Heart right ventricle (tissue), 16 donors: ENCODE data around the gene PLXNA2. TPM values are rescaled to one million over a fixed set of nuclear protein-coding genes. Genes with fewer than 3 reads are reported as not detected.

Experiments used
- ATAC-seq, 8 donors: fragments of 200-7000 bp; cut with Tn5 transposase; one replicate each; pipeline ENCODE4 v1.9.1; 2020; ENCODE audit warnings: mild to moderate bottlenecking in 8 of 8, moderate library complexity in 8 of 8, moderate number of reproducible peaks in 1 of 8
- DNase-seq, 2 donors: peaks; one replicate each; pipeline ENCODE4 v3.0.0-alpha.2; 2020
- H3K27ac ChIP-seq, 10 donors: fragments of 200-600 bp; sonication (generic) in 2 of 10; one replicate each; pipeline versions ENCODE4 v1.5.0 to v1.8.0; 2020 to 2022; ENCODE audit warnings: mild to moderate bottlenecking in 3 of 10
- H3K27me3 ChIP-seq, 7 donors: fragments of 200-600 bp; one replicate each; pipeline ENCODE4 v1.8.0; 2021 to 2022; ENCODE audit warnings: mild to moderate bottlenecking in 2 of 7
- H3K36me3 ChIP-seq, 9 donors: fragments of 200-600 bp; sonication (generic) in 1 of 9; one replicate each; pipeline versions ENCODE4 v1.5.0 to v1.8.0; 2020 to 2022; ENCODE audit warnings: mild to moderate bottlenecking in 2 of 9
- H3K4me1 ChIP-seq, 9 donors: fragments of 200-600 bp; sonication (generic) in 1 of 9; one replicate each; pipeline versions ENCODE4 v1.5.0 to v1.8.0; 2020 to 2022; ENCODE audit warnings: mild to moderate bottlenecking in 4 of 9
- H3K4me3 ChIP-seq, 10 donors: fragments of 200-600 bp; sonication (generic) in 2 of 10; one replicate each; pipeline versions ENCODE4 v1.5.0 to v1.8.0; 2020 to 2022; ENCODE audit warnings: mild to moderate bottlenecking in 7 of 10, moderate library complexity in 2 of 10
- H3K9me3 ChIP-seq, 11 donors: fragments of 200-600 bp in 10 of 11; sonication (generic) in 2 of 11; one replicate each; pipeline versions ENCODE4 v1.5.0 to v1.8.0; 2013 to 2022; ENCODE audit warnings: mild to moderate bottlenecking in 2 of 11, control low read depth in 1 of 11, moderate library complexity in 1 of 11
- CTCF ChIP-seq, 9 donors: fragments of 200-600 bp; sonication (generic) in 2 of 9; IDR thresholded peaks; one replicate each; pipeline versions ENCODE4 v1.5.0 to v1.8.0; 2021 to 2022; ENCODE audit warnings: antibody characterized with exemption in 9 of 9, mild to moderate bottlenecking in 5 of 9, moderate library complexity in 1 of 9
- WGBS, 2 donors: extraction: QIAGEN DNeasy Blood & Tissue Kit; methylation state at CpG; one replicate each; pipeline ENCODE4 v1.1.7; 2013; ENCODE audit warnings: inconsistent platforms in 1 of 2; 5-methylcytosine and 5-hydroxymethylcytosine counted together
- intact Hi-C, 10 donors: fragments of 100-400 bp; cut with DNase I; formaldehyde crosslinking; loops; one replicate each; pipeline versions ENCODE4 v1.11.1 to v1.14.2; 2022
- polyA plus RNA-seq, 2 donors: library from polyadenylated mRNA; stranded (reverse); fragments of 200-250 nt; gene quantifications; one replicate each; pipeline ENCODE4 v1.2.3, GENCODE V29; 2013
- total RNA-seq, 10 donors: library from RNA; stranded (reverse); fragmentation: NEBNext Ultra II Directional in 3 of 10; extraction: Animal tissue kit (Norgen Biotek cat#: 25700) in 3 of 10; gene quantifications; one replicate each; pipeline versions ENCODE4 v1.2.1 to v1.2.4, GENCODE V29; 2021 to 2023
- donor health status: Arrhythmogenic right ventricular cardiomyopathy.
- donor health status: ischemic (EF 13 %, LVEDD 7.1; RV severe dilation, severe dysfunction).
- donor health status: healthy with polysubstance abuse.
- donor health status: DM: no; HTN: yes; CAD: no.
- donor health status: DM: no; HTN: no; CAD: no.
- donor health status: ischemic (EF 25% LVEDD 6.9; RV normal size, moderate dysfunction).
- donor health status: ischemic (EF 25% LVEDD 5.7; RV mildly dilated, moderate dysfunction).
- donor health status: healthy.
- donor health status: DM: yes; HTN: yes; CAD: no.
- donor health status: Ischemic cardiomyopathy.
- donor health status: ischemic (EF 35%, LVEDD 5.7; RV mildly dilated, moderate dysfunction).
- donor health status: nonischemic (EF 11% LVEDD 7.7; RV severe dilation, severe dysfunction).
- donor health status: DM: yes; HTN: yes; CAD: no.
- donor health status: PGD.
- donor health status: ischemic (EF 29% LVEDD 5.4; RV normal size, mild dysfunction).
- donor health status: nonischemic (EF 23%, LVEDD 6.1; RV moderate dilation, normal function).

The PLXNA2 gene
- total and polyA plus RNA-seq, 12 donors = 6.1 to 31.6 (median 17.9) TPM

DNA sequence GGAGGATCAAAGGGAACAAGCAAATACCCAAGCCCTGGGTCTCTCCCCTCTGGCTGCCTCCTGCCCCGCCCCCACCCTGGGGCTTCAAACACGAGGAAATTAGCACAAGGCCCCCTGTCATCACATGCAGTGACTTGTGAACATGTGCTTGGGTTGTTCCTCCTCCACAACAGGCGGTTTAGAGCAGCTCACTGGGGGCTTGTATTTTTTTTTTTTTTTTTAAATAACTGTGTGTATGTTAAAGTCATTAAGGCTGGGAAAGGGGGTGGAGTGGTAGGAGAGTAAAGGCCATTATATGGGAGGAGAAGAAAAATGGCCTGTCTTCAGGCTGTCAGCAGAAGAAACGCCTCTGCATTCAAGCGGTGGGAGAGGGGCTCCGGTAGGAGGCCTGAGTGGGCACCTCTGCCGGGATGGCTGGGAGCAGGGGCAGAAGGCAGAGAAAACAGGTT lies 64.2 kb downstream of the PLXNA2 start:
- H3K36me3 ChIP-seq = no peaks in the 10 kb centered on the region
- no peaks in the 10 kb centered on the region for H3K9me3 ChIP-seq
- WGBS, 2 donors = 59 to 66% methylated on average over 7 of the region's 7 CpGs
- DNase-seq (no peak), ATAC-seq (peak in 6 of 8 donors; percentile 4 to 59 (median 40))
- peak overlapping the region in 7 of 10 donors; percentile 16 to 65 (median 40) for H3K27ac ChIP-seq
- H3K4me1 ChIP-seq = peaks cover 30 to 93% (median 66%) of the 10 kb centered on the region in 9 donors
- H3K27me3 ChIP-seq = no peaks in the 10 kb centered on the region
- no peak overlapping the region for H3K4me3 ChIP-seq
- no peak for TF ChIP-seq CTCF (IDR thresholded peaks at IDR 0.05)
- intact Hi-C loops = loop anchor here in 2 of 10 donors (2.0 to 10.0 kb wide), 2 partner anchors 21 to 55 kb away; no protein-coding TSS in a partner anchor

DNA sequence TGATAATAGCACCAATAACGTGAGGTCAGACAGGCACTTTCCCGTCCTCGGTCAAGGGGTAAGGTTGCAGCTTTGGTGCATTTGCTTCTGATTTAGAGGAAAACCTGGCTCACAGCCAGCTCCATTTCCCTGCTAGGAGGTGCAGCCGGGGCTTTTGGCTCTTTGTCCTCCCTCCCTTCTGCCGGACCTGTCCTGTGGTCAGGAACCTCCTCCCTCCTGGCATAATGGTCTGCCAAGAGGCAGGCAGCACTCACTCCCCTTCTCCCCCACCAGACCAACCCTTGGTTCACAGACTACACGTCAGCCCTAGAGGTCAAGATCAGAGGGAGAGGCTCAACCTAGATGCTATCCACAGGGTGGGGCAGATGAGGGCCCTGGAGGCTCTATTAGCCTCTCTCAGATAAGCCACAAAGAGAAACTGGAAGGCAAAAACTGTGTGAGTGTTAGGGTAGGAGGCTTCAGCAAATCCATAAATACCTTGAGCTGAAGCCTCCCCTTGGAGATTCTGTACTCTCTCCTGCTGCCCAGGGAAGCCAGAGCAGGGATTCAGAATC lies 64.8 kb downstream of the PLXNA2 start:
- peak in 1 of 2 donors; percentile 57 for DNase-seq
- Histone ChIP-seq H3K36me3 (no peaks in the 10 kb centered on the region), H3K27ac (peak overlapping the region in 8 of 10 donors; percentile 5 to 65 (median 33)), H3K27me3 (no peaks in the 10 kb centered on the region), H3K4me3 (no peak overlapping the region), H3K4me1 (peaks cover 26 to 93% (median 68%) of the 10 kb centered on the region in 9 donors), H3K9me3 (no peaks in the 10 kb centered on the region)
- TF ChIP-seq CTCF (IDR thresholded peaks at IDR 0.05) = no peak
- intact Hi-C loops = loop anchor here in 1 of 10 donors (2.0 kb wide), 1 partner anchor 21 kb away; no protein-coding TSS in a partner anchor
- 47 to 50% methylated on average over 6 of the region's 6 CpGs for WGBS, 2 donors
- peak in 7 of 8 donors; percentile 19 to 41 (median 23) for ATAC-seq

DNA sequence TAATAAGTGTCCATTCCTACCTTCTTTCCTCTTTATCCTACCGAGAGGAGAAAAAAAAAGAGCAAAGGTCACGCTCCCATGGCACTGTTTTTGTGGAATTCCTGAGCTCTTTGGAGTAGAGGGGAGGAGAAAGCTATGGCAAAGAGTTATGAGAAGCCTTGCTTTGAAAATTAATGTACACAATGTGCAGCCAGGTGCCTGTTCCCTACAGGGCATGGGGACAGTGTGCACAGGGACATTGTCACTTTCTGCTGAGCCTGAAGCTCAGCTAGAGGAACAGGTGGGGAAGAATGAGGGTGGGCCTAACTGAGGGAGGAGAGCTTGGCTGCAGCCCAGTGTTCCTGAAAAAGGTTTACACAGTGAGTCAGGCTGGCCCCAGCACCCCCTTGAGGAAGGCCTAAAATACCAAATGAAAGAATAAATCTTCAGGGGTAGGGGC lies 66.1 kb downstream of the PLXNA2 start:
- Histone ChIP-seq H3K4me1 (peaks cover 26 to 84% (median 60%) of the 10 kb centered on the region in 9 donors), H3K36me3 (no peaks in the 10 kb centered on the region), H3K27ac (no peak overlapping the region), H3K4me3 (no peak overlapping the region), H3K9me3 (no peaks in the 10 kb centered on the region), H3K27me3 (no peaks in the 10 kb centered on the region)
- 69 to 89% methylated on average over 2 of the region's 2 CpGs for WGBS, 2 donors
- DNase-seq = no peak
- intact Hi-C loops = loop anchor here in 1 of 10 donors (2.0 kb wide), 1 partner anchor 19 kb away; no protein-coding TSS in a partner anchor
- no peak for TF ChIP-seq CTCF (IDR thresholded peaks at IDR 0.05)
- ATAC-seq = no peak

- intact Hi-C loops = loop anchor here in 1 of 10 donors (2.0 kb wide), 1 partner anchor 19 kb away; no protein-coding TSS in a partner anchor
- no peak overlapping the region for H3K27ac ChIP-seq
- DNase-seq (no peak), ATAC-seq (no peak)
- no peaks in the 10 kb centered on the region for H3K9me3 ChIP-seq
- H3K4me1 ChIP-seq = peaks cover 26 to 84% (median 56%) of the 10 kb centered on the region in 9 donors
- no peaks in the 10 kb centered on the region for H3K27me3 ChIP-seq
- 58 to 64% methylated on average over 3 of the region's 3 CpGs for WGBS, 2 donors
- H3K36me3 ChIP-seq = no peaks in the 10 kb centered on the region
- no peak overlapping the region for H3K4me3 ChIP-seq
- no peak for TF ChIP-seq CTCF (IDR thresholded peaks at IDR 0.05)
These were observed 66.5 kb downstream of the PLXNA2 start for GRCh38 chr1:208177656-208178055.
